ENCODE results near the gene ZNF793.

Gene ZNF793

GRCh38 chr19:37506387-37507166 lies at the start of gene ZNF793:
ZNF793 (plus strand) TSS chr19:37506939; CDS start chr19:37523440, 16,501 bp downstream.
- DNase-seq (peak; percentile 87 to 88), ATAC-seq (peak; percentile 90)
- Mint-ChIP-seq H3K4me1 (no peaks in the 10 kb centered on the region), H3K27ac (no peak within 1 kb of the TSS), H3K9me3 (peaks cover 28% of the 10 kb centered on the region in 2 donors), H3K27me3 (no peaks in the 10 kb centered on the region), H3K4me3 (no peak within 1 kb of the TSS)

GRCh38 chr19:37466277-37466797 lies 40.4 kb upstream of the ZNF793 start:
- Mint-ChIP-seq H3K4me1 (peaks cover 29% of the 10 kb centered on the region), H3K27me3 (no peaks in the 10 kb centered on the region), H3K4me3 (peak overlapping the region; percentile 96 to 99), H3K9me3 (peaks cover 14 to 15% of the 10 kb centered on the region in 2 donors), H3K27ac (peak overlapping the region; percentile 93 to 96)
- no peak for DNase-seq
- ATAC-seq = no peak

GRCh38 chr19:37466798-37467607 lies 39.7 kb upstream of the ZNF793 start, which contains the start of gene ZNF569:
ZNF569 (minus strand) TSS chr19:37467444; CDS start chr19:37444921, 22,523 bp downstream.
- peak; percentile 89 to 92 for DNase-seq
- peak; percentile 81 for ATAC-seq
- peak within 1 kb of the TSS; percentile 93 to 96 for H3K27ac Mint-ChIP-seq
- peaks cover 14 to 15% of the 10 kb centered on the region in 2 donors for H3K9me3 Mint-ChIP-seq
- H3K4me3 Mint-ChIP-seq = peak within 1 kb of the TSS; percentile 96 to 99
- H3K27me3 Mint-ChIP-seq = no peaks in the 10 kb centered on the region
- peaks cover 29% of the 10 kb centered on the region for H3K4me1 Mint-ChIP-seq

GRCh38 chr19:37467608-37468090 lies 39.1 kb upstream of the ZNF793 start:
- peaks cover 29% of the 10 kb centered on the region for H3K4me1 Mint-ChIP-seq
- peak overlapping the region; percentile 93 to 96 for H3K27ac Mint-ChIP-seq
- H3K27me3 Mint-ChIP-seq = no peaks in the 10 kb centered on the region
- ATAC-seq (no peak), DNase-seq (no peak)
- peaks cover 14 to 15% of the 10 kb centered on the region in 2 donors for H3K9me3 Mint-ChIP-seq
- peak overlapping the region; percentile 96 to 99 for H3K4me3 Mint-ChIP-seq

- H3K9me3 Mint-ChIP-seq = peaks cover 14 to 15% of the 10 kb centered on the region in 2 donors
- no peaks in the 10 kb centered on the region for H3K27me3 Mint-ChIP-seq
- DNase-seq = peak; percentile 89 to 91
Observed at GRCh38 chr19:37468961-37469777, 37.6 kb upstream of the ZNF793 start, which contains the start of gene ZNF570. ZNF570 (plus strand) TSS chr19:37469356; CDS start chr19:37470355, 999 bp downstream.

GRCh38 chr19:37470216-37470615 lies 36.5 kb upstream of the ZNF793 start:
- DNase-seq = no peak
- no peak for ATAC-seq
- no peaks in the 10 kb centered on the region for H3K27me3 Mint-ChIP-seq
- H3K9me3 Mint-ChIP-seq = peaks cover 6 to 7% of the 10 kb centered on the region in 2 donors
- H3K4me3 Mint-ChIP-seq = peak overlapping the region; percentile 96 to 99
- peaks cover 29% of the 10 kb centered on the region for H3K4me1 Mint-ChIP-seq
- H3K27ac Mint-ChIP-seq = peak overlapping the region in 1 of 2 donors; percentile 15

More at GRCh38 chr19:37468961-37469777, 37.6 kb upstream of the ZNF793 start, which contains the start of gene ZNF570:
- peaks cover 29% of the 10 kb centered on the region for H3K4me1 Mint-ChIP-seq
- peak within 1 kb of the TSS; percentile 96 to 99 for H3K4me3 Mint-ChIP-seq
- peak within 1 kb of the TSS; percentile 96 for H3K27ac Mint-ChIP-seq
- ATAC-seq = peak; percentile 83

- Mint-ChIP-seq H3K4me3 (no peak overlapping the region), H3K9me3 (peaks cover 21 to 23% of the 10 kb centered on the region in 2 donors)
Observed at GRCh38 chr19:37472165-37472564, 34.6 kb upstream of the ZNF793 start.

GRCh38 chr19:37484406-37485168 lies 22.2 kb upstream of the ZNF793 start:
- DNase-seq = no peak
- Mint-ChIP-seq H3K4me1 (no peaks in the 10 kb centered on the region), H3K27ac (no peak overlapping the region), H3K9me3 (peaks cover 35 to 62% of the 10 kb centered on the region in 2 donors), H3K27me3 (no peaks in the 10 kb centered on the region), H3K4me3 (no peak overlapping the region)
- ATAC-seq = no peak

More at GRCh38 chr19:37472165-37472564, 34.6 kb upstream of the ZNF793 start:
- ATAC-seq (no peak), DNase-seq (no peak)
- no peaks in the 10 kb centered on the region for H3K27me3 Mint-ChIP-seq
- peaks cover 22% of the 10 kb centered on the region for H3K4me1 Mint-ChIP-seq
- H3K27ac Mint-ChIP-seq = no peak overlapping the region

GRCh38 chr19:37492213-37492612 lies 14.5 kb upstream of the ZNF793 start:
- Mint-ChIP-seq H3K4me3 (no peak overlapping the region), H3K27ac (no peak overlapping the region), H3K4me1 (no peaks in the 10 kb centered on the region), H3K27me3 (no peaks in the 10 kb centered on the region), H3K9me3 (peaks cover 36 to 53% of the 10 kb centered on the region in 2 donors)
- DNase-seq (no peak), ATAC-seq (no peak)

GRCh38 chr19:37505958-37506386 lies 767 bp upstream of the ZNF793 start:
- no peak for DNase-seq
- H3K4me3 Mint-ChIP-seq = no peak overlapping the region
- peaks cover 28% of the 10 kb centered on the region in 2 donors for H3K9me3 Mint-ChIP-seq
- H3K27me3 Mint-ChIP-seq = no peaks in the 10 kb centered on the region
- peak; percentile 27 for ATAC-seq
- H3K4me1 Mint-ChIP-seq = no peaks in the 10 kb centered on the region
- no peak overlapping the region for H3K27ac Mint-ChIP-seq

- H3K4me3 Mint-ChIP-seq = no peak overlapping the region
- H3K4me1 Mint-ChIP-seq = no peaks in the 10 kb centered on the region
- H3K27me3 Mint-ChIP-seq = no peaks in the 10 kb centered on the region
- no peak overlapping the region for H3K27ac Mint-ChIP-seq
- DNase-seq (no peak), ATAC-seq (no peak)
- H3K9me3 Mint-ChIP-seq = peaks cover 23 to 27% of the 10 kb centered on the region in 2 donors
Observed at GRCh38 chr19:37507167-37507464, 377 bp downstream of the ZNF793 start.

GRCh38 chr19:37511186-37511585 lies 4.4 kb downstream of the ZNF793 start:
- no peaks in the 10 kb centered on the region for H3K27me3 Mint-ChIP-seq
- DNase-seq (no peak), ATAC-seq (no peak)
- H3K9me3 Mint-ChIP-seq = peaks cover 25 to 45% of the 10 kb centered on the region in 2 donors
- H3K27ac Mint-ChIP-seq = no peak overlapping the region
- no peak overlapping the region for H3K4me3 Mint-ChIP-seq
- no peaks in the 10 kb centered on the region for H3K4me1 Mint-ChIP-seq

- DNase-seq (no peak), ATAC-seq (no peak)
- Mint-ChIP-seq H3K4me1 (no peaks in the 10 kb centered on the region), H3K27me3 (no peaks in the 10 kb centered on the region), H3K9me3 (peaks cover 25 to 45% of the 10 kb centered on the region in 2 donors), H3K4me3 (no peak overlapping the region), H3K27ac (no peak overlapping the region)
Observed at GRCh38 chr19:37511821-37512220, 5.1 kb downstream of the ZNF793 start.

- ATAC-seq (no peak), DNase-seq (no peak)
- no peaks in the 10 kb centered on the region for H3K4me1 Mint-ChIP-seq
- peaks cover 25 to 45% of the 10 kb centered on the region in 2 donors for H3K9me3 Mint-ChIP-seq
- H3K4me3 Mint-ChIP-seq = no peak overlapping the region
- H3K27ac Mint-ChIP-seq = no peak overlapping the region
- no peaks in the 10 kb centered on the region for H3K27me3 Mint-ChIP-seq
Observed at GRCh38 chr19:37513397-37513796, 6.7 kb downstream of the ZNF793 start.
